NCI-H226 (cell line): ENCODE data around the gene FAM186B.

Experiments
- DNase-seq: peaks from one replicate; pipeline ENCODE4 v3.0.0-alpha.2; 2015

FAM186B gene

DNA sequence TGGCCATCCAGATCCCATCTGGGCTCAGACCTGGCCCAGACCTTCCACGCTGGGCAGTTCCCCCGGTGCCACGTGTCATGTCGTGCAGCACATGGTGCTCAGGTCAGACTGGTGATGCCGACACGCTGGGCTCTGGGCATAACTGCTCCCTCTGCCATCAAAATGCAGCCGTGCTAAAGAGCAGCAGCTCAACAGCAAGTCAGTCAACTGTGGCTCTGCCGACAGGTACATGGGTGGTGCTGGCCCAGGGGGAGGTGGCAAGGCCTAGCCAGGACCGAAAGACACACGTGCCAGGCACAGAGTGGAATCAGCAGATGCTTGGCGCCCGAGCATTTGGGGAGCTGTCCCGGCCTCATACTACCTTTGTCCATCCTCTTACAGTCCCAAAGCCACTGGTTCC, 39.1 kb downstream of the FAM186B start:
- no peak for DNase-seq

DNA sequence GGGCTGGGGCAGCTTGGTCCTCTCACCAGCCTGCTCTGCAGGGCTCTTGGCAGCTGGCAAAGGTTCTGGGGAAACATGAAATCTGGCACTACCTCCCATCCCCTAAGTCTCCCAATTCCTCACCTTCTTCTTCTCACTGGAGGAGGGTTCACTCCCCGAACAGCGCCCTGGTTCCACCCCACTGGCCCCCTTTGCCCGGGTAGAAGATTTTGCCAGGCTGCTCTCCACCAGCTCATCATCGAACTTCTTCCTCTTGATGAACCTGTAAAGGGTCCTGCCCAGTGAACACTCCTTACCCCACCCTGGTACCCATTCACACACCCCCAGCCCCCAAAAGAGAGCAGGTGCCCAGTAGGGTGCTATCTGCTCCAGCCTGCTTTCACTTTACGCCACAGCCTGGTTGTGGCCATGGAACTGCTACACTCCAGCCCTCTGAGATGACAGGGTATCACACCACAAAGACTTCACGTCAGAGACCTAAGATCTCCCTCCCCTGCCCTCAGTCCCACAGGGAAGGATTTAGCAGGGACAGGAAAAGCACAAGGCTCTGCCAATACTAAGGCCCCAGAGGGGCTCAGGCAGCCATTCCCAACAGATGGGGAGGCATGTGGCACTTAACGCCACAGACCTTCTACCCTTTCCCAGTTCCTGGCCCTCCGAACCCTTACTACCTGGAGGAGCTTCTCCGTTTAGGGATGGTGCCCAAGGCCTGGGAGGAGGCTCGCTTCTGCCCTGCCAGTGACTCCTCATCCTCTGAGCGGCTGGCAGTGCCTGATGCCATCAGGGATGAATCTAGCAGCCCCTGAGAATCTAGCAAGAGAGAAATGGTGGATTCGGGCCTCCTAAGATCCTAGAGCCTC, 39.8 kb downstream of the FAM186B start:
- DNase-seq = no peak

DNA sequence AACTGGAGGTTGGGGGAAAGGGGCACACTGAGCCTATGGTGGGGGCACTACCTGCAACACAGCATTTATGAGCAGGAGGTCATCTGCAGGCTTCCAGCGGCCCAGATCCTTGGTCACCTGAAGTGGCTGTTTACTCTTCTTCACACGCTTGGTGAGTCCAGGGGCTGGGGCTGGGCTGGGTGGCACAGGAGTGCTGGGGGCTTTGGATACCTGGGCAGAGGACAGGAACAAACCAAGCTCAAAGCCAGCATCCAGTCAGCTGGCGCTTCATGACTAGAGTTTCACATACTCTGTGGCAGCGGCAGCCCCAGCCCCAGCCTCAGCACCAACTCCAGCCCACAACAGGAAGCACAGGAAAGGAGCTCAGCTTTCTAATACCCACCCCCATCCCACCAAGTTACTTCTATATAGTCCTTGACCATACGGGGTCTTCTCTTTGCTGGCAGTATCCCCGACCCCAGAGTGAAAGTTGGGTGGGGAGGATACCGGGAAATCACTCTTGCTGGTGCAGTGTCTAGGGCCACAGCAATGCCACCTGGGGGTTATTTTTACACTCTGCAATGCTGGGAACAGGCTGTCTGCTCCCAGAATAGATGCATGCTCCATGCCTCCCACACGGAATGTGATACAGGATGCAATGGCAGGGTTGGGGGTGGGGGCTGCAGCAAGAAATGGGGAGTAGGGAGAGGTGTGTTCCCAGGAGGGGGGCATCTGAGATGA, 40.6 kb downstream of the FAM186B start:
- no peak for DNase-seq

DNA sequence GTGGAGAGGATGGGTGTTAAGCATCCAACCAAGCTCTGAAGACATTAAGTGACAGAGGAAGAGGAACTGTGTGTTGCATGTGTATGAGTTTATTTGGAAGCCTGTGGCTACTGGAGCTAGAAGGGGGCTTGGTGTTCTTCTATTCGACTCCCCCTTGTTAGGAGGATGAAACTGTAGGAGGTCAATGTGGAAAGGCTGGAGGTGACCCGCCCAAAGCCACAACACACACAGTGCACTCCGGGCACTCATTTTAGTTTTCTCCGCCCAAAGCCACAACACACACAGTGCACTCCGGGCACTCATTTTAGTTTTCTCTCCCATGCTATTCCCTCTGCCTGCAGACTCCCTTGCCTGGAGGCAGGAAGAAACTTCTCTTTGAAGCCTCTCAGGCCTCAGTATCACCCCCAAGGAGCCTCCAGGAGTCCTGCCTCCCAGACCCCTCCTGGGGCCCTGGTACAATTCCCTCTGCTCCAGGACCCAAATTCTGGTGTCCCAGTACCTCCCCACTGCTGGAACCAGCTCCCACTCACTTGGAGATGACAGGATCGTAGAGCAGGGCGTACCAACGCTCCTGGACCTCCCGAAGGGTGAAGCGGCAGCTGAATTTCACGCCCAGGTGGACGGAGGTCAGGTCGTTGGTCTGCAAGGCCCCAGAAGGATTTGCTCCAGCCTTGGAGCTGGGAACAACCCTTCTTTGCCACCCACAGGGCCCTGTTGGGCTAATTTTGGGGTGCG, 41.3 kb downstream of the FAM186B start:
- no peak for DNase-seq

DNA sequence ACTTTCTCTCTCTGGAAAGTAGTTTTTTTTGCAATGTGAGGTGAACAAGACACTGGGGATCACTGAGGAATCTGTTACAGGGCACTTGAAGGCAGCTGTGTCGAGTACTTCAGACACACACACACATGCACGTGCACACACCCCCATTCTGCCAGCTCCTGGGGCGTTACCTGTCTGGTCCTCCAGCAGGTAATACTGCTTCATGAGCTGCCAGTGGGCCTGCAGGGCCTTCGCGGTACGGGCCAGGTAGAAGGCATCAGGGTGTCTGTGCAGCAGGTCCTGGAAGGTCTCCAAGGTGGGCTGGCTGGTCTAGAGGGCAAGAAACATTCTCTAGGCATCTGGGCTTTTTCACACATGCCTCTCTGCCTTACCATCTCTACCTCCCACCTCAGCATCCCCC, 42.6 kb downstream of the FAM186B start:
- no peak for DNase-seq

DNA sequence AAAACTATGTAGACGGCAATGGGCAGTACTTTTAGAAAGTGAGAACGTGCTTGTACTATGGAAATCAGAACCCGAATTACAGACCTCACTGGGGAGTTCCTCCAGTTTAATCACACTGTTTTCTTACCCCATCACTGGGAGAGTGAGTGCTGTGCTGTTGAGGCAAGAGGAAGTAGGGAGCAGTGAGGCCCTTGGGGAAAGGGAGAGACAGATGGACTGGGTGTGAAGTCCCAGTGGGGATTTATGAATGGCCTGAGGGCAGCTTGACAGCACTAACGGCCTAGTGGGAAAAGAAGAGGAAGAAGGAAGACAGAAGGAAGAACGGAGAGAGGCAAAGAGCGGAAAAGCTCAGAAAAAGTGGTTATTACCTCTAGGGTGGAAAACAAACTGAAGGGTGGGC, 43.2 kb downstream of the FAM186B start:
- DNase-seq = no peak

DNA sequence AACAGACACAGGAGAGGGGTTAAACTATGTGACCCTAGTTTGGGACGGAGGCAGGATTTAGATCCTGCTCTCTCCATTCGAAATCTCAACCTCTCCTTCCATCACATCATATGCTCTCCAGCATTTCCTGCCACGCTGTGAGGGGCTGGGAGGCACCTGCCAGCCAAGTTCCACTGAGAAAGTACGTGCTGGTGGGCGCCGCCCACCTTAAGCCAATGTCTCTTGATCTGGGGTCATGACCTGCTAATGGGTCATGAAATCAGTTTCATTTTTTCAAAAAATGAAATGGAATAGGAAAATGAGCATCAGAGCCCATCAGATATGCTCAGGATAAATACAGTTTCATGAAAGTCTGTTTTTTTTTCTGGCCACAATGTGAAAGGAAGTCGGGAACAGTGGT, 44.7 kb downstream of the FAM186B start:
- no peak for DNase-seq

DNA sequence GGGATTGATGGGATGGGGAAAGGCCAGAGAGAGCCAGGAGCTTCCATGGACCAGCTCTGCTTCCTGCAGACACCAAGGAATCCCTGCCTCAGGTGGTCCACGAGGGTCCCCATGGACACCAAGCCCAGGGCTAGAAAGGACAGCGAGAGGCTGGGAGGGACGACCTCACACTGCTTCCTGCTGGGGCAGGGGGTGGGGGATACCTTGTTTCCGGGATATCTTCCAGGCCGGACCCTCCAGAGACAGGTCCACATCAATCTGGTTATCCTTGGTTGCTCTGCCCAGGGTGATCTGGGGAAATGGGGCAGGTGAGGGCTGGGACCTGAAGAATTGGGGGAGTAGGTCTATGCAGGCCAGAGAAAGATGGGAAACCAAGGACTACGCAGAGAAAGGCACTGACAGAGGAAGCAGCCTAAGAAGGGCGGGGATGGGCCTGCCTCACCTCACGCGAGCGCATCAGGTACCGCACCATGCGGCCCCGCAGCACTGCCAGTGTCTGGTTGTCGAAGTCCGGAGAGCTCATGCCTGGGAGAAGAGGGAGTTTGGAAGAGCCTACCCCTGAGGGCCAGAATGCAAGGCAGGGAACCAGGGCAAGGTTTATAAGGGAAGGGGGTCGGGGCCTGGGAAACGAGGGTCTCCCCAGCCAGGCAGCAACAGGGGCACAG, 46.3 kb downstream of the FAM186B start:
- no peak for DNase-seq

DNA sequence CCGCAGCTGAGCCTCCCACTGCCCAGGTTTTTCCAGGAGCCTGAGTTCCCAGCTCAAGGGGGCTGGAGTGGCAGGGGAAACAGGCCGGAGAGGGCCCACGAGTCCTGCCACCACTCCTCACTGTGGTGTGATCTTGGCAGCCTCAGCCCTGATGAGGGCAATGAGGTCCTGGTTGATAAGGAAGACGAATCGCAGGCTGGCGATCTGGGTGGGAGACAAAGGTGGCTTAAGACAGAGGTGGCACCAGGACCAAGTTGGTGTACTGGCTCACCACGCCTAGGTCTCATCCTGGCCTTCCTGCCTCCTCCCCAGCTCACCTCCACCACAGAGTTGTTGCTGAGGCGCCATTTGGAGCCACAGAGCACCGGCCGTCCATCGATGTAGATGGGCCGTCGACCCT, 46.9 kb downstream of the FAM186B start:
- DNase-seq = no peak

DNA sequence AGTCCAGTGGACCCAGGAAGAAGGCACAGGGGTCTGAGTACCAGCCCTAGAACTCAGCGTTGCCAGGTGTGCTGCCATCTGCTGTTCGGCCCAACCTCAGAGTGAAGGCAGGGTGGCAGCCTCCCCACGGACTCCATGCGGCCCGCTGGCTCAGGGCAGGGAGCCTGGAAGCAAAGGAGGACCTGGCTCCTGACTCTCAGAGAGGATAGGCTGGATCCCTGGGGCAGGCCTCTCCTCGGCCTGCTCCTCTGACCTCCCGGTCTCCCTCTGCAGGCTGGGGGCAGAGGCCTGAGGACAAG, 47.6 kb downstream of the FAM186B start:
- peak; percentile 31 for DNase-seq

DNA sequence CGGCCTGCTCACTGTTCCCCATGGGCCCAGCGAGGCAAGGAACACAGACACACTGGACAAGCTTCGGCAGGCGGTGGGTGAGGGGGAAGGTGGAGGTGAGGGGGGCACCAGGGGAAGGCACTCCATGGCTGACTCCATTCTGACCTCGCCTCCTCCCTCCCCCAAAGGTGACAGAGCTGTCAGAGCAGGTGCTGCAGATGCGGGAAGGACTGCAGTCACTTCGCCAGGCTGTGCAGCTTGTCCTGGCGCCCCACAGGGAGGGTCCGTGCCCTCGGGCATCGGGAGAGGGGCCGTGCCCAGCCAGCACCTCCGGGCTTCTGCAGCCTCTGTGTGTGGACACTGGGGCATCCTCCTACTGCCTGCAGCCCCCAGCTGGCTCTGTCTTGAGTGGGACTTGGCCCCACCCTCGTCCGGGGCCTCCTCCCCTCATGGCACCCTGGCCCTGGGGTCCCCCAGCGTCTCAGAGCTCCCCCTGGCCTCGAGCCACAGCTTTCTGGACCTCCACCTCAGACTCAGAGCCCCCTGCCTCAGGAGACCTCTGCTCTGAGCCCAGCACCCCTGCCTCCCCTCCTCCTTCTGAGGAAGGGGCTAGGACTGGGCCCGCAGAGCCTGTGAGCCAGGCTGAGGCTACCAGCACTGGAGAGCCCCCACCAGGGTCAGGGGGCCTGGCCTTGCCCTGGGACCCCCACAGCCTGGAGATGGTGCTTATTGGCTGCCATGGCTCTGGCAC, 48.1 kb downstream of the FAM186B start:
- DNase-seq = no peak

DNA sequence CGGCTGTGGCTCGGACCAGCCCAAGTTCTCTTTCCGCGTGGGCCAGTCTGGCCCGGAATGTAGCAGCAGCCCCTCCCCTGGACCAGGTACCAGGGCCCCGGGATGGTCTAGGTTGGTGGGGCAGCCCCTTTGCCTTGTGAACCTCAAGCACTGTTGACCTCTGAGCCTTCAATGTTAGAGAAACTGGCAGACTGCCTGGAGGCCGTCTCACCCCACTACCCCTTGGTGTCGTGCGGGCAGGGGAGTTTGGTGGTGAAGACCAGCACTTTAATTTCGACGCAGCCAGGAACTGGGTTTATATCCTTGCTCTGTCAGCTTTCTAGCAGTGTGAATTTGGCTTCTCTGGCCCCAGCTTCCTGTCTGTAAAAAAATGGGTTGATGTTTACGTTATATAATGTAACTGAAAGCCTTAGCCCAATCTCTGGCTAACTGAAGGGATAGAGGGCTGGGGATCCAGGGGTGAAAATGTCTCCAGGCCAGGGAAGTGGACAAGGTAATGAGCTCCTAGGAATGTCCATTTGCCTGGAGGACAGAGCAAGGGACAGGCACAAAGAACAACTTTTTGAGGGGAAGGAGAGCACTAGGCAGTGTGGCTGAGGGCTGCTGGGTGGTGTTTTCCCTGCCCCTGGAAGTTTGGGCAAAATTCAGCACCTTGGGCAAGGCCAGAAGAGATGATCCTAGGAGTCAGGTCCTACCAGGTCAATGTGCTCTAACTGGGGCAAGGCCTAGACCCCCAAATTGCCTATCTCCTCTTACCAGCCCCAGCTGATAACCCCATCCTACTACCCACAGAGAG, 48.9 kb downstream of the FAM186B start:
- no peak for DNase-seq

DNA sequence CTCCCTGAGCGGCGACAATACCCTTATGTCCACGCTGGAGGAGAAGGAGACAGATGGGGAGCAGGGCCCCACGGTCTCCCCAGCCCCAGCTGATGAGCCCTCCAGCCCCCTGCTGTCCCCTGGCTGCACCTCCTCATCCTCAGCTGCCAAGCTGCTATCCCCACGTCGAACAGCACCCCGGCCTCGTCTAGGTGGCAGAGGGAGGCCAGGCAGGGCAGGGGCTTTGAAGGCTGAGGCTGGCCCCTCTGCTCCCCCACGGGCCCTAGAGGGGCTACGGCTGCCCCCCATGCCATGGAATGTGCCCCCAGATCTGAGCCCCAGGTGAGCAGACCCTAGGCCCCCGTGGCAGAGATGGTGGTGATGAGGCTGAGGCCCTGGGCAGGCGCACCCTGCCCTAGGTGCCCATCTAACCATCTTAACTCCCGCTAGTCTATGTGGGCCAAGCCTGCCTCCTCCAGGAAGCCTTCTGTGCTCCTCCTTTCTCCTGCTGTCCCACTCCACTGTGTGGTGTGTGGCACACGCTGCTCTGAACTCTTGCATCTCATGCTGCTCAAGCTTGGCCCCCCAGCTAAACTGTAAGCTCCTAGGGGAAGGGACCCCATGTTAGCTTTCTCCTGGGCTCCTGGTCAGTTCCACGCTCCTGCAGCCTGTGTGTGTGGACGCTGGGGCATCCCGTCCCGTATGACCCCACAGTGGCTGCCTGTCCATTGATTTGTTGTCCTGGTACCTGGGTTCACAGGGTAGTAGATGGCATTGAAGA, 49.6 kb downstream of the FAM186B start:
- no peak for DNase-seq

DNA sequence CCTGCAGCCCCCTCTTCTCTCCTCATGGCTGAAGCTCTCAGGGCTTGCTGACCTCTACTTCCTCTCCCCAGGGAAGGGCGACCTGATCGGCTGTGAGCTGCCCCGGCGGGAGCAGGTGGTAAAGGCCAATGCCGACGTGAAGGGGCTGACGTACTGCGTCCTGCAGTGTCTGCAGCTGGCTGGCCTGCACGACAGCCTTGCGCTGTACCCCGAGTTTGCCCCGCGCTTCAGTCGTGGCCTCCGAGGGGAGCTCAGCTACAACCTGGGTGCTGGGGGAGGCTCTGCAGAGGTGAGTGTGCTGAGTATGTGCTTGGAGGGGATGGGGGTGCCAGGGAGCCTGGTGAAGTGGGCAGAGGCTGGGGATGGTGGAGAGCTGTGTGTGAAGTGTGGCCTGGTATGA, 51.2 kb downstream of the FAM186B start:
- DNase-seq = no peak

DNA sequence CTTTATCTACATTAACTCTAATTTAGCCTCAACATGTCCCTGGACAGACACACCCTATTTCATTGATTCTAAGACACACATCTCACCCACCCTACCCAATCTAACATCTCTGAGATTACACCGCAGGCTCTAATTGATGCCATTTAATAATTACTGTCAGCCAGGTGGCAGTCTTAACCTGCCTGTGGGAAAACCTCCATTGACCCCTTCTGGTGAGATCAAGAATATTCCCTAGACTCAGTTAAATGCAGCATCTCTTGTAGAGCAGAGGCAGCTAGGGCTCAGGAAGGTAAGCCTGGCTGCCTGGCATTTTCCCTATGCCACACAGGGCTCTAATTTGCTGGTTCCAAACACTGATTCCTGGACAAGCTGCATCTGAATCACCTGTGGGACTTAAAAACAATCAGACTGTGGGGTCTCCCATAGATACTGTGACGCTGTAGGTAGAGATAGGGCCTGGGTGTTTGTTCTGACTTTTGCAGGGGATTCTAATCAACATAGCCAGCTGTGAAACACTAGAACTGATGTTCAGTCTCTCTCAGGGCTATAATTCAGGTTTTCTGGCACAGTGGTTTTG, 51.8 kb downstream of the FAM186B start:
- DNase-seq = no peak

DNA sequence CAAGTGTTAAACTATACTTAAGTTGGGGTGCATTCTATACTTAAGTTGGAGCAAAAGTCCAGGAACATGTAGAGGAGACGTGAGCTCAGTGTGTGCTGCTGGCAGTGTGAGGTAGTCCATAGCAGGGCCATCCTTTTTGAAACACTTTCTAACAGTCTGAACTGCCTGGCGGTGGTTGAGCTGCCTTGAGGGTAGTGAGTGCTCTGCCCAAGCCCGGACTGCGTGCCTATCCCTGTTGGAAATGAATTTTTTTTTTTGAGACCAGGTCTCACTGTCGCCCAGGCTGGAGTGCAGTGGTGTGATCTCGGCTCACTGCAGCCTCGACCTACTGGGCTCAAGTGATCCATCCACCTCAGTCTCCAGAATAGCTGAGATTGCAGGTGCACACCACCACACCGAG, 52.5 kb downstream of the FAM186B start:
- DNase-seq = no peak

DNA sequence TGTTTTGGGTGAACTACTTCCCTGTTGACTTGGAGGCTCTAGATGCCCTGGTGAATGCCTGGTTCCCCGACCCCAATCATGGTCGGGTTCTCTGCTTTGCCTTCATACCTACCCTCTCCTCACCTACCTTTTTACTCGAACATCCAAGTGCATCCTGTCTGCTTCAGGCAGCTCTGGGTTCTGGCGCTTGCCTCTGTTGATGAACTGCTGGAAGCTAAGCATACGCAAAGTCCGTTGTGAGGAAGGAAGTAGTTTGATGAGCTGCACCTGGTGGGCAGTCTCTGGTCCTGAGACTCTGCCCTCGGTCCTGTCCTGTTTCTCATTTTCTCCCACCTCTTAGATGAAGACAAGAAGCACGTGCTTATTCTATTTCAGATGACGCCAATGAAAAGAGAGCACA, 53.0 kb downstream of the FAM186B start:
- no peak for DNase-seq

DNA sequence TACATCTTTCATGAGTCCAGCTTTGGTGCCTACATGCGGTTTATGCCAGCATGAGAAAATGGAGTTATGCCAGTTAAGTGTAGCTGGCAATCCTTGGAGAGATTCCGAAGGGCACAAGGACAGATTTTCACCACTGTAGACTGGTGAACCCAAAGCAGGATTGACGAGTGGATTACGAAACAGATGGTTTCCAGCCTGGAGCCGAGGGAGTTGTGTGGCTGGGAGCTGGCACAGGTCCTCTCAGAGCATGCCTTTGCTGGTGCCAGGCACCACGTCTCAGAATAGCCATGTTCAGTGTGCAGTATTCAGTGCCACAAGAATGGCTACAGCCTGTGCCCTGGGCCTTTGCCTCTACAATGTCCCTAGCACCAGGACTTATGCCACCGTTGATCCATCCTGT, 53.4 kb downstream of the FAM186B start:
- DNase-seq = peak; percentile 37

DNA sequence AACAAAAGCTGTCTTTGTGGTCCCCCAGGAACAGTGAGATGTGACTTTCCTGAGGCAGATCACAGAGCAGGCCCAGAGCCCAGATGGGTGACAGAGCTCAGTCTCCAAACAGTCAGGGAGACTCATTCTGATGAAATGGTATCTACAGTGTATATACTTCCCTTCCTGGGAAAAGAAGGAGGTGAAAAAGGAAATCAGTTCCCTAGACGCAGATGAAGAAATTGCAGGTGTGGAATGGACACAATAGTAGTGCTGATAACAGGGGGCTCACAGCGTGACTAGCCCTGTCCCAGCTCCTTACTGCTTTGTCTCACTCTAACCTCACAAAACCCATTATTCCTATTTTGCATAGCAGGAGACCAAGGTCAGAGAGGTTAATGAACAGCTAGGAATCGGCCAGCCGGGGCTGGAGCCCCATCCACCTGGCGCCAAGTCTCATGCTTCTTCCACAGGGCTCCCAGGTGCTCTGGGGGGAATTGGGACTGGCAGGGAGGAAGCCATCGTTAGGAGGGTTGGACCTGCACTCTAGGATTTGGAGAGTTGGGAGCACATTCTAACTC, 54.7 kb downstream of the FAM186B start:
- DNase-seq = no peak
